GM19025 (cell line): ENCODE measurements around the gene SMAD6.
"Not testable (repeated sequence)": the region's sequence is repeated elsewhere in the genome, so short reads cannot be mapped to it uniquely, and the experiment has no call there.

Experiments
- ATAC-seq: cut with Tn5 transposase; IDR thresholded peaks from one replicate; pipeline ENCODE4 v1.9.1; 2021; ENCODE audit warnings: mild to moderate bottlenecking, low read depth, moderate library complexity; ENCODE audit not compliant: unreplicated experiment

Gene SMAD6

DNA sequence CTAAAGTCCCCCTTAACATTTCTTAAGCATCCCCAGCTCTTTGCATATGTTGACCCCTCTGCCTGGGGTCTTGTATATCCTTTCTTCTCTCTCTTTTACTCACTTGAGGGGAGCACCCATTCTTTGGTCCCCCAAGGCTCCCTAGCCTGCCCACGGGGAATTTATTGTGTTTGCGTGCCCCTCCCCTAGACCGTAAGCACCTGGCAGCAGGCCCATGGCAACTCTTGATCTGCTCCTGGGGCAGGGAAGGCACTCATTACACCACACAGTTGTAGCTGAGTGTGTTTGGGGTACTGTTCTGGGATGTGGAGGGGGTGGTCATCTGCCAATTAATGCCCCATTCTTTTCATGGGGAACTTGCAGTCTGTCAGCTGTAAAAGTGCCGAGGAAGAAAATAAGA lies 27.3 kb upstream of the SMAD6 start:
- ATAC-seq = no peak

DNA sequence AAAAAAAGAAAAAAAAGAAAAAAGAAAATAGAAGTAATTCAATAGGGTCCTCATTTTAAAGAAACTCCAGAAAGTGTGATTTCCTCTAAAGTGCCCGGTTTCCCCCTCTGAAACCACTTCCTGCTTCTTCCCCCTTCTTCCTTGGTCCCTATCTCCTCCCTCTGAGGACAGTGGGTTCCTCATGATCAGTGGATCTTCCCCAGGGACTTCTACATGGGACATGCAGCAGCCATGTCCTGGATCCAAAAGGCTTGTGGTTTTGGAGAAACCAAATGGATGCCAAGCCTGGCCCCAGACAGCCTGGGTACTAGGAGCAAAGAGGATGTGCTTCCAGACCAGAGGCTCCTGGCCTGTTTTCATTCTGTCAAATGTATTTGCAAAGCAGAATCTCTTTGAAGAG lies 26.6 kb upstream of the SMAD6 start:
- ATAC-seq = no peak

- ATAC-seq = no peak
Measured at GRCh38 chr15:66677336-66677735, 24.7 kb upstream of the SMAD6 start.

DNA sequence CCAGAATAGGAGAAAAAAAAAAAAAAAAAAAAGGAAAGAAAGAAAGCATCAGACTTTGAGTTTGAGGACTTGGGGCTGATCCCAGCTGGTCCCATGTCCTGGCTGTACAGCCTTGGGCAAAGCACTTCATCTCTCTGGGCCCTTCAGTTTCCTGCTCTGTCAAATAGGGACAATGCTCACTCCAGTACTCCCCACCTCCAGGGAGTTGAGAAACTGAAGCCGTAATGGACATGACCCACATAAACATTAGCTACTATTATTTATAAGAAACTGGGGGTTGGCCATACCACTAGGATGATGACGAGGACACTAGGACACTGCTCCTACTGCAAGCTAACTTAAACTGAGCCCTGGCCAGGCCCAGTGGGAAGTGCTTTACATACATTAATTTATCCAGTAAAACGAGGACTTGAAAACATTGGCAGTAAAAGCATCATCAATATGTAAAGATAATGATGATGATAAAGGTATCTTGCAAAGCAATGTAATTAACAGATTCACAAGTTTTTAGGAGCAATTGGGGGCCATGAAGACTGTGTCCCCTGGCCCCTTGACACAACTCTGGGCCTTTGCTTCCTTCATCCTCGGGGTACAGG lies 22.9 kb upstream of the SMAD6 start:
- no peak for ATAC-seq

- no peak for ATAC-seq
Measured at GRCh38 chr15:66679657-66680108, 22.4 kb upstream of the SMAD6 start.

- ATAC-seq = no peak
Measured at GRCh38 chr15:66680502-66680901, 21.5 kb upstream of the SMAD6 start.

DNA sequence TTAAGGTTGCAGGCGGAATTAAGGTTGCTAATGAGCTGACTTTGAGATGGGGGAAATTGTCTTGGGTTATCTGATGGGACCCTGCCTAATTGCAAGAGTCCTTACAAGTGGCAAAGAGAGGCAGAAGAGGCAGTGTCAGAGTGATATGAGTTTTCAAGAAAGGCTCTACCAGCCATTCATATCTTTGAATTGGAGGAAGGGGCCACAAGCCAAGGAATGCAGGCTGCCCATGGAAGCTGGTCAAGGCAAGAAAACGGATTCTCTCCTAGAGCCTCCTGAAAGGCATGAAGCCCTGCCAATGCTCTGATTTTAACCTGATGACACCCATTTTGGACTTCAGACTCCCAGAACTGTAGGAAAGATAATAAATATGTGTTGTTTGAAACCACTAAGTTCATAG lies 20.6 kb upstream of the SMAD6 start:
- no peak for ATAC-seq

- no peak for ATAC-seq
Measured at GRCh38 chr15:66682246-66682645, 19.8 kb upstream of the SMAD6 start.

- ATAC-seq = no peak
Measured at GRCh38 chr15:66682865-66683264, 19.2 kb upstream of the SMAD6 start.

DNA sequence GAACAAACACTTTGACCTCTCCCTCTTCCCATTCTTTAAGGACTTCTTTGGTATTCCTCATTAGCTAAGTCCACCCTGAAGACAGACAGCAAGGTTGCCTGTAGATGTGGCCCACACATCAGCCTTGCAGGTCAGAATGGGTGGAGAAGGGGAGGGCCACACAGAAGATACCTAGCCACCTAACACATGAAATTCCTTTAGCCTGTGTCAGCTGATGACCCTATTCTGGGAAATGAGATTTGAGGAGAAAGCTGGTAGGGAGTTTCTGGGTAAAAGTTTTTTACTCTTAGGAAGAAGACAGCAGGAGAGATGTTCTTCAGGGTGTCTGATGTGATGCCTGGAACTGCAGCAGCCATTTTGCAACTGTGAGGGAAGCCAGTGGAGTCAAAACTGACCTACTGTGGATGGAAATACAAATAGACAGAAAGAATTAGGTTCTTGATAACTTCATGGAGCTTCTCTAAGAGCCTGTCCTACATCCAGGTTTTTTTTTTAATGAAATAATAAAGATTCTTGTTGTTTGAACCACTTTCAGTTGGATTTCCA lies 17.8 kb upstream of the SMAD6 start:
- ATAC-seq = no peak

DNA sequence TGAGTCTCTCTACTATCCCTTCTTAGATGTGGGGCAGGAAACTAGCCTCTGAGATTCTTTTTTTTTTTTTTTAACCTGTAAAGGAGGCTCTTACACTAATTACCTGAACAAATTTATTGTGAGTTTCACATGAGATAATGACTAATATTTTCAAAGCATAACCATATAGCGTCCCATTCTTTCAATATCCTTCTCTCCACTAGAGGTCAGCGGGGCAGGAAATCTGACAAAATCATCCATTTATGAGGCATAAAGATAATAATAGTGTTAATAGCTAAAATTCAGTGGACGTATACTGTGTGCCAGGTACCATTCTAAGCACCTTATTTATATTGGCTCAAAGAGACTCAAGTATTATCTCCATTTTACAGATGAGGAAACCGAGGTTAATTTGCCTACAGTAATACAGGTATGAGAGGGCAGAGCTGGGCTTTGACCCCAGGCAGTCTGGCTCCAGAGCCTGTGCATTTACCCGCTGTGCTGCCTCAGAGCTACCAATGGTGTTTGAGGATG lies 16.3 kb upstream of the SMAD6 start:
- no peak for ATAC-seq

GRCh38 chr15:66690912-66691311 lies 11.1 kb upstream of the SMAD6 start:
- ATAC-seq = not testable (repeated sequence)

- ATAC-seq = no peak
Measured at GRCh38 chr15:66691727-66692126, 10.3 kb upstream of the SMAD6 start.

DNA sequence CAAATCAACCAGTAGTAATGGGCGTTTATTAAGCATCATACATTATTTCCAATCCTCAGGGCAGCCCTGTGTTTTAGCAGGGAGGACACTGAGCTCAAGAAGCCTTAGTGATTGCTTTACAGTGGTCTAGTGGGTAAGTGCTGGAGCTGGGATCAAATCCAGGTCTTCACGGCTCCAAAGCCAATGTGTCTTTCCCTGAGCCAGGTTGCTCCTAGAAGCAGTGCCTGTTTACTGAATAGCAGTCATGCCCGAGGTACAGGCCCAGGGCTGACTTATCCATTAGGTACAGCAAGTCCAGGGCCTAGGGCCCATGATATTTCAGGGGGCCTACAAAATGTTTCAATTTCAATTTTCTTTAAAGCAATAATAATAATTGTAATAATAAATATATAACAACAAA lies 9.6 kb upstream of the SMAD6 start:
- ATAC-seq = no peak

DNA sequence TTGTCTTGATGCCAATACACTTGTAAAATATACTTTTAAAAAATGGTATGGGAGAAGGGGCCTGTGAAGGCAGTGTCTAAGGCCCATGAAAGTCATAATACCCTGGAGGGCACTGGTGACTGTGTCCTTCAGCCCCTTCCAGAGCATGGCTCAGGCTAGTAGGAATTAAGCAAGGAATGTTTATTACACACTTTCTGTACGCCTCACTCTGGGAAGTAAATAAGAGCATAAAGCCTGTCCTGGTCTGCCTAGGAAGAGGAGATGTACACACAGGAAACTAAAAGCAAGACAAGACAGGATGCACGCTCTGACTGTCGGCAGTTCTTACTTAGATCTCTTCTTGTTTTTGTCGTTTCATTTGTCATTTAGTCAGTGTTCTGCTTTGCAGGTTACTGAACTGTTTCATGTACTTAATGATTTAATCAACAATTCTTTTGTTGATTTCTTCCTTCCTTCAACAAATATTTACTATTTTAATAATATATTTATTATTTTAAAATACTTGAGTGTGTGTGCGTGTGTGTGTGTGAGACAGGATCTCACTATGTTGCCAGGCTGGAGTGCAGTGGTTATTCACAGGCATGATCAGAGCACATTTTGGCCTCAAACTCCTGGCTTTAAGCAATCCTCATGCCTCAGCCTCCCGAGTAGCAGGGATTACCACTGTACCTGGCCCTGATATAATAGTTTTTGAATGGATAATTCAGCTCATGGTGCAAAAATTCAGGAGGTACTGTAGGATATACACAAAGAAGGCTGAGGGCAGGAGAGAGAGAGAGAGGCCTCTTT lies 9.0 kb upstream of the SMAD6 start:
- ATAC-seq = no peak

GRCh38 chr15:66696770-66697169 lies 5.3 kb upstream of the SMAD6 start:
- ATAC-seq = no peak

DNA sequence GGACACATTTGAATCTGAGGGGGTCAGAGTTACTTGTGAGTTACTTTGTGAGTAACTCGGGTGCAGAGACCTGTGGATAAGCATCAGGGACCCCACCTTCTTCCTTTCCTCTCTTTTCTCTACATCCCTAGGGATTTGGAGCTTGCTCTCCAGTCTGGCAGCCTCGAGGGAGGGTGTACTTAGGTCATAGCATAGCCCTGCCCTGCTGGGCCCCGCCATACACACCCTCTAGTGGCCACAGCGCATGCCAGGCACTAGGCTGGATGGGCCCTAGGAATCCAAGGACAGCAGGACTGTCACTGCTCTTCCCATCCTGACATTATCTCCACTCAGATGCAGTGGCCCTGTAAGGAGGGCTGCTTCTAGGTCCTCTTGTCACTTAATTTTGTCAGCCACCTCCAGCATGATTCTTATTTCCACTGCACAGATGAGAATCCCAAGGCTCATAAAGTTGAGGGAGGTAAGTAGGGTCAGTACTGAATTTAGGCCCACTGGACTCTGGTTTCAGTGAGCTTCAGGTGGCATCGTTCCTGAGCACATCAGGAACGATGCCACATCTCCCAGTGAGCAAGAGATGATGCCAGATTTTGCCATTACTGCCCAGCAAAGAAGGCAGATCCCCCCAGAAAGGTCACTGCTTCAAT lies 3.6 kb upstream of the SMAD6 start:
- ATAC-seq = no peak

- ATAC-seq = no peak
Measured at GRCh38 chr15:66698971-66699370, 3.1 kb upstream of the SMAD6 start.

DNA sequence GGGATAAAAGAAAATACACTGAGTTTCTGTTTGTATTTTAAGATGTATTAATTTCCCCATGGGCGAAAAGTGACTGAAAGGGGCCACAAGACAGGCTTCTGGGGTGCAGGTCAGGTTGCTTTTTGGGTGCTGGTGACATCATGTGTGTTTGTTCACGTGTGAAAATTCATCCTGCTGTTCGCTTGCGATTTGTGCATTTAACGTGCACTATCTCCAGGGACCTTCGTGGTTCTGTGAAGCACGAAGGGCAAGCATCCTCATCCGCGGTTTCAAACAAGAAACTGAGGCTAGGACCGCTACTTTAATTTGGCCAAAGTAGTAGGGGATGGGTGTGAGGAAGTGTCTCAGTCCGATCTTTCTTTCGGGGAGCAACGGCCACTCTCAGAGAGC lies 1.6 kb upstream of the SMAD6 start:
- ATAC-seq = no peak

DNA sequence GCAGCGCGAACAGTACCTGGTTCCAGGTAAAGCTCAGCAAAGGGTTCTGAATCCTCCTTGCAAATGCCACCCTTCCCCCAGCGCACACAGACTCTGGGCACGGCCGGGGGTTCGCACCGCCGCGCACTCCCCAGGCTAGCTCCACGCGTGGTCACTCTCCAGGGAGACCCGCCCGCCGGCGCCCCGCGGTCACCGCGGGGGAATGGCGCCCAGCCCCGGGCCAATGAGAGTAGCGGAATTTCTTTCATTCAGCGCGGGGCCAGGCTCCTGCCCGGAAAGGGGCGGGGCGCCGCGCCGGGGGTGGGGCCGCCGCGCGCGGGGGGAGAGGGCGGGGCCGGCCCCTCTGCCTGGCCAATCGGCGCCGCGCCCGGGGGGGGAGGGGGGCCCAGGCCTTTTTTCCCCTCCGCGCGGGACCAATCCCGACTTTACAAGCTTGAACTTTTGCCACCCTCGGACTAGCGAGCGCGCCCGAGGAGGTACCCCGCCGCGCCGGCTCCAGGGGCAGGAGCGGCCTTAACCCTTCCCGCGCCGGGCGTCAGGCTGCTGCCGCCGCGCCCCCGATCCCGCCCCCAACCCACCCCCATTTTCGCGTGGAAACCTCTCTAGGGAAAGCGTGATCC lies 1.1 kb upstream of the SMAD6 start:
- ATAC-seq = peak; percentile 71
